ENCODE results near the gene DDA1. TPM values are rescaled to one million over a fixed set of nuclear protein-coding genes. Genes with fewer than 3 reads are reported as not detected.
A peak's percentile ranks its signal among the peaks of the same experiment; 100 is the strongest.

Gene DDA1
- total and polyA plus RNA-seq, 2 of the 13 experiments (the other 11 are each of a cell fraction or from before 2014, with no cell fraction given) = 24.5 to 26.0 TPM

- TF ChIP-seq GTF3A (CRISPR knock-in tag; conservative IDR thresholded peaks at IDR 0.05) (0 out of 2 replicates have a peak, but pooled peaks have one; percentile 21), SOX5 (CRISPR knock-in tag; IDR thresholded peaks at IDR 0.05; ENCODE audit: borderline replicate concordance) (peak; percentile 56; the same call in 1 of the 2 replicates), ZFP62 (CRISPR knock-in tag; IDR thresholded peaks at IDR 0.05) (0 out of 2 replicates have a peak, but pooled peaks have one; percentile 73), ZKSCAN1 (IDR thresholded peaks at IDR 0.05; ENCODE audit: low read length) (no peak), SMARCE1 (IDR thresholded peaks at IDR 0.05; ENCODE audit: borderline replicate concordance) (no peak), FOXA3 (CRISPR knock-in tag; IDR thresholded peaks at IDR 0.05) (peak; percentile 62), ZNF101 (CRISPR knock-in tag; IDR thresholded peaks at IDR 0.05; ENCODE audit: borderline replicate concordance, low read depth) (no peak), TERF1 (CRISPR knock-in tag; IDR thresholded peaks at IDR 0.05) (no peak), ZNF598 (CRISPR knock-in tag; IDR thresholded peaks at IDR 0.05; ENCODE audit: borderline replicate concordance) (no peak), BHLHE40 (IDR thresholded peaks at IDR 0.05; ENCODE audit: low read length) (no peak), GZF1 (CRISPR knock-in tag; IDR thresholded peaks at IDR 0.05) (peak; percentile 75; the same call in 1 of the 2 replicates), ZMAT3 (CRISPR knock-in tag; conservative IDR thresholded peaks at IDR 0.05) (no peak), NFE2L1 (CRISPR knock-in tag; IDR thresholded peaks at IDR 0.05; ENCODE audit: borderline replicate concordance) (peak; percentile 77; the same call in 1 of the 2 replicates), THAP8 (CRISPR knock-in tag; IDR thresholded peaks at IDR 0.05; ENCODE audit: borderline replicate concordance) (no peak), ATM (IDR thresholded peaks at IDR 0.05; ENCODE audit: borderline replicate concordance) (no peak), YEATS4 (CRISPR knock-in tag; IDR thresholded peaks at IDR 0.05; ENCODE audit: borderline replicate concordance) (peak; percentile 79), YEATS2 (CRISPR knock-in tag; IDR thresholded peaks at IDR 0.05; ENCODE audit: borderline replicate concordance) (peak; percentile 71; the same call in 1 of the 2 replicates), MEIS1 (CRISPR knock-in tag; IDR thresholded peaks at IDR 0.05; ENCODE audit: borderline replicate concordance) (peak; percentile 30; the same call in 1 of the 2 replicates), MLXIP (CRISPR knock-in tag; IDR thresholded peaks at IDR 0.05; ENCODE audit: borderline replicate concordance) (no peak)
- TF ChIP-seq, protein P1, sequence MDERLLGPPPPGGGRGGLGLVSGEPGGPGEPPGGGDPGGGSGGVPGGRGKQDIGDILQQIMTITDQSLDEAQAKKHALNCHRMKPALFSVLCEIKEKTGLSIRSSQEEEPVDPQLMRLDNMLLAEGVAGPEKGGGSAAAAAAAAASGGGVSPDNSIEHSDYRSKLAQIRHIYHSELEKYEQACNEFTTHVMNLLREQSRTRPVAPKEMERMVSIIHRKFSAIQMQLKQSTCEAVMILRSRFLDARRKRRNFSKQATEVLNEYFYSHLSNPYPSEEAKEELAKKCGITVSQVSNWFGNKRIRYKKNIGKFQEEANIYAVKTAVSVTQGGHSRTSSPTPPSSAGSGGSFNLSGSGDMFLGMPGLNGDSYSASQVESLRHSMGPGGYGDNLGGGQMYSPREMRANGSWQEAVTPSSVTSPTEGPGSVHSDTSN (CRISPR knock-in tag; IDR thresholded peaks at IDR 0.05) = no peak
- TF ChIP-seq, protein P2, sequence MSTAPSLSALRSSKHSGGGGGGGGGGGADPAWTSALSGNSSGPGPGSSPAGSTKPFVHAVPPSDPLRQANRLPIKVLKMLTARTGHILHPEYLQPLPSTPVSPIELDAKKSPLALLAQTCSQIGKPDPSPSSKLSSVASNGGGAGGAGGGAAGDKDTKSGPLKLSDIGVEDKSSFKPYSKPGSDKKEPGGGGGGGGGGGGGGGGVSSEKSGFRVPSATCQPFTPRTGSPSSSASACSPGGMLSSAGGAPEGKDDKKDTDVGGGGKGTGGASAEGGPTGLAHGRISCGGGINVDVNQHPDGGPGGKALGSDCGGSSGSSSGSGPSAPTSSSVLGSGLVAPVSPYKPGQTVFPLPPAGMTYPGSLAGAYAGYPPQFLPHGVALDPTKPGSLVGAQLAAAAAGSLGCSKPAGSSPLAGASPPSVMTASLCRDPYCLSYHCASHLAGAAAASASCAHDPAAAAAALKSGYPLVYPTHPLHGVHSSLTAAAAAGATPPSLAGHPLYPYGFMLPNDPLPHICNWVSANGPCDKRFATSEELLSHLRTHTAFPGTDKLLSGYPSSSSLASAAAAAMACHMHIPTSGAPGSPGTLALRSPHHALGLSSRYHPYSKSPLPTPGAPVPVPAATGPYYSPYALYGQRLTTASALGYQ (CRISPR knock-in tag; IDR thresholded peaks at IDR 0.05) = no peak; the same call in 1 of the 2 replicates
Measured at GRCh38 chr19:17305517-17306284, 3.7 kb upstream of the DDA1 start, which contains the start of gene MRPL34 (continued).
